A673 (cell line): Measurements from ENCODE around the gene GAL3ST1.

Source experiments
- CTCF ChIP-seq: fragments of 300-800, 200-600 bp; sonication (generic); conservative IDR thresholded peaks from 2 replicates; pipeline ENCODE4 v1.5.1; 2017; ENCODE audit warnings: low read depth, mild to moderate bottlenecking, antibody characterized with exemption, low read length, moderate library complexity, mixed read lengths
- EZH2 ChIP-seq: fragments of 200-600 bp; sonication (generic); IDR thresholded peaks from 2 replicates; pipeline ENCODE4 v1.6.1; 2017; ENCODE audit warnings: borderline replicate concordance, low read depth, mild to moderate bottlenecking, mixed read lengths, antibody characterized with exemption, low read length; ENCODE audit not compliant: poor library complexity, severe bottlenecking

- TF ChIP-seq CTCF: no peak
- no peak for TF ChIP-seq EZH2
Measured at GRCh38 chr22:30506507-30506968, 67.9 kb downstream of the GAL3ST1 start.
